ENCODE results near the gene SGK1. TPM values are rescaled to one million over a fixed set of nuclear protein-coding genes. Genes with fewer than 3 reads are reported as not detected.
"Not testable (repeated sequence)": the region's sequence is repeated elsewhere in the genome, so short reads cannot be mapped to it uniquely, and the experiment has no call there.

The SGK1 gene
- total RNA-seq, 5 donors from 2014 or later (not counting 1 experiment from before 2014, with no cell fraction given): 18.9 to 165 (median 37.1) TPM

DNA sequence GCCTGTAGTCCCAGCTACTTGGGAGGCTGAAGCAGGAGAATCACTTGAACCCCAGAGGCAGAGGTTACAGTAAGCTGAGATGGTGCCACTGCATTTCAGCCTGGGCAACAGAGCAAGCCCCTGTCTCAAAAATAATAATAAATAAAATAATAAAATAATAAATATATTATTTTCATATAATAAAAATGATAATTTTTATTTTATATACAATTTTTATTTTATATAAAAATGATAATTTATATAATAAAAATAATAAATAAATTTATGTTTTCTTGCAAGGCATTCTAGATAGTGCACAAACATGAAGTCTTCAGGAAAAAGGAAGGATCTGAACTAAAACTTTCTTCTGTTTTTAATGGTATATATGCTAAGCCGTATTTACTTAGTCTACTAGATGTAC lies 12.6 kb upstream of the SGK1 start:
- Histone ChIP-seq H3K27me3 (replicated peaks in 1 of 2; ENCODE audit: control insufficient read depth in 2 of 2, extremely low read depth in 1 of 2, insufficient read depth in 2 of 2, low read length in 1 of 2) (no peaks in the 10 kb centered on the region), H3K27ac (ENCODE audit: low read length) (no peak overlapping the region), H3K9me3 (no peaks in the 10 kb centered on the region), H3K4me3 (ENCODE audit: control insufficient read depth in 1 of 2, extremely low read depth in 1 of 2, low read length in 1 of 2) (no peak overlapping the region), H3K4me1 (ENCODE audit: control insufficient read depth in 1 of 2, extremely low read depth in 1 of 2, insufficient read depth in 2 of 2, low read length in 2 of 2) (peaks cover 0 to 4% of the 10 kb centered on the region in 2 experiments), H3K36me3 (ENCODE audit: control insufficient read depth in 2 of 2, extremely low read depth in 1 of 2, insufficient read depth in 1 of 2, low read length in 1 of 2) (no peaks in the 10 kb centered on the region)
- POLR2A ChIA-PET: no interaction called here
- WGBS (ENCODE audit: insufficient coverage): no CpG with 5 or more reads among the region's 1 CpG
- no peak overlapping the region for H3K4me3 Mint-ChIP-seq
- ATAC-seq (replicated peaks in 1 of 4) (no peak), DNase-seq (no peak)
- no peaks in the 10 kb centered on the region for H3K27me3 Mint-ChIP-seq
- no peaks in the 10 kb centered on the region for H3K4me1 Mint-ChIP-seq
- H3K36me3 Mint-ChIP-seq: peaks cover 3% of the 10 kb centered on the region
- H3K27ac Mint-ChIP-seq: no peak overlapping the region
- peaks cover 2 to 6% (median 3%) of the 10 kb centered on the region in 3 donors for H3K9me3 Mint-ChIP-seq
- CTCF ChIA-PET: no interaction called here

DNA sequence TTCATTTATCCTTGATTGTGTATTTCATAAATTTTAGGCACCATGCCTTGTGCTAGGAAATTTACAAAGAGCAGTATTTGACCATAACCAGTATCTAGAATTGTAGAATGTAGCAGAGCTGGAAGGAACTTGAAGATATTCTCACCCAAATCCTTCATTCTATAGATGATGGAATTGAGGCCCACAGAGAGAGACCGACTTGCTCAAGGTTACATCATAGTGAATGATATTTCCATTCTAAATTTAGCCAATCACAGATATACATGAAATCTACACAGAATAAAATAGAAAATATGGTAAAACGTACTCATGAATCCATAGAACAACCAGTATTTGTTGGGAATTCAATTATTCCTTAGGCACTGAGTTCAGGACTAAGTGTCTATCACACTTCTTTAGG lies 10.9 kb upstream of the SGK1 start:
- H3K36me3 Mint-ChIP-seq: peaks cover 3% of the 10 kb centered on the region
- no peaks in the 10 kb centered on the region for H3K27me3 ChIP-seq (replicated peaks in 1 of 2; ENCODE audit: control insufficient read depth in 2 of 2, extremely low read depth in 1 of 2, insufficient read depth in 2 of 2, low read length in 1 of 2)
- POLR2A ChIA-PET: interaction anchor here (0.6 to 1.1 kb wide), 3 partner anchors 39 to 195 kb away, joined by 3 to 8 read pairs (median 4); no protein-coding TSS in a partner anchor
- H3K9me3 ChIP-seq: no peaks in the 10 kb centered on the region
- H3K4me3 Mint-ChIP-seq: no peak overlapping the region
- H3K9me3 Mint-ChIP-seq: peaks cover 2 to 9% (median 3%) of the 10 kb centered on the region in 3 donors
- DNase-seq (no peak), ATAC-seq (replicated peaks in 1 of 4) (no peak)
- H3K4me3 ChIP-seq (ENCODE audit: control insufficient read depth in 1 of 2, extremely low read depth in 1 of 2, low read length in 1 of 2): no peak overlapping the region
- CTCF ChIA-PET: no interaction called here
- H3K27ac ChIP-seq (ENCODE audit: low read length): no peak overlapping the region
- H3K4me1 ChIP-seq (ENCODE audit: control insufficient read depth in 1 of 2, extremely low read depth in 1 of 2, insufficient read depth in 2 of 2, low read length in 2 of 2): peaks cover 0 to 4% of the 10 kb centered on the region in 2 experiments
- peaks cover 0 to 4% (median 0%) of the 10 kb centered on the region in 3 donors for H3K4me1 Mint-ChIP-seq
- no peaks in the 10 kb centered on the region for H3K27me3 Mint-ChIP-seq
- WGBS (ENCODE audit: insufficient coverage): no CpG with 5 or more reads among the region's 2 CpGs
- H3K27ac Mint-ChIP-seq: no peak overlapping the region
- no peaks in the 10 kb centered on the region for H3K36me3 ChIP-seq (ENCODE audit: control insufficient read depth in 2 of 2, extremely low read depth in 1 of 2, insufficient read depth in 1 of 2, low read length in 1 of 2)

DNA sequence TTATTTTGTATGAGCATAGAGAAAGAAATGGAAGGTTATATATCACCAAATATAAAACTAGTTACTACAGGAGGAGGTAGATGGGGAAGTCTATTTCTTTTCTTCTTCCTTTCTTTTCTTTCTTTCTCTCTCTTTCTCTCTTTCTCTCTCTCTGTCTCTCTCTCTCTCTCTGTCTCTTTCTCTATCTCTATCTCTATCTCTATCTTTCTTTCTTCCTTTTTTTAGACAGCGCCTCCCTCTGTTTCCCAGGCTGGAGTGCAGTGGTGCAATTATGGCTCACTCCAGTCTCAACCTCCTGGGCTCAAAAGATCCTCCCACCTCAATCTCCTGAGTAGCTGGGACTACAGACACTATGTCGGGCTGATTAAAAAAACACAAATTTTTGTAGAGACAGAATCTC lies 10.2 kb upstream of the SGK1 start:
- no peak overlapping the region for H3K4me3 Mint-ChIP-seq
- no peak for DNase-seq
- Histone ChIP-seq H3K4me1 (ENCODE audit: control insufficient read depth in 1 of 2, extremely low read depth in 1 of 2, insufficient read depth in 2 of 2, low read length in 2 of 2) (peaks cover 0 to 4% of the 10 kb centered on the region in 2 experiments), H3K4me3 (ENCODE audit: control insufficient read depth in 1 of 2, extremely low read depth in 1 of 2, low read length in 1 of 2) (no peak overlapping the region), H3K36me3 (ENCODE audit: control insufficient read depth in 2 of 2, extremely low read depth in 1 of 2, insufficient read depth in 1 of 2, low read length in 1 of 2) (no peaks in the 10 kb centered on the region), H3K27ac (ENCODE audit: low read length) (no peak overlapping the region), H3K27me3 (replicated peaks in 1 of 2; ENCODE audit: control insufficient read depth in 2 of 2, extremely low read depth in 1 of 2, insufficient read depth in 2 of 2, low read length in 1 of 2) (no peaks in the 10 kb centered on the region), H3K9me3 (no peaks in the 10 kb centered on the region)
- peaks cover 3% of the 10 kb centered on the region for H3K36me3 Mint-ChIP-seq
- no peaks in the 10 kb centered on the region for H3K27me3 Mint-ChIP-seq
- WGBS (ENCODE audit: insufficient coverage): 96% methylated on average over 2 of the region's 2 CpGs
- H3K27ac Mint-ChIP-seq: no peak overlapping the region
- ChIA-PET CTCF (no interaction called here), POLR2A (interaction anchor here (0.5 to 1.1 kb wide), 2 partner anchors 38 to 74 kb away, joined by 4 to 8 read pairs; no protein-coding TSS in a partner anchor)
- ATAC-seq (replicated peaks in 1 of 4): no peak
- peaks cover 2 to 9% (median 3%) of the 10 kb centered on the region in 3 donors for H3K9me3 Mint-ChIP-seq
- H3K4me1 Mint-ChIP-seq: peaks cover 0 to 5% (median 0%) of the 10 kb centered on the region in 3 donors

DNA sequence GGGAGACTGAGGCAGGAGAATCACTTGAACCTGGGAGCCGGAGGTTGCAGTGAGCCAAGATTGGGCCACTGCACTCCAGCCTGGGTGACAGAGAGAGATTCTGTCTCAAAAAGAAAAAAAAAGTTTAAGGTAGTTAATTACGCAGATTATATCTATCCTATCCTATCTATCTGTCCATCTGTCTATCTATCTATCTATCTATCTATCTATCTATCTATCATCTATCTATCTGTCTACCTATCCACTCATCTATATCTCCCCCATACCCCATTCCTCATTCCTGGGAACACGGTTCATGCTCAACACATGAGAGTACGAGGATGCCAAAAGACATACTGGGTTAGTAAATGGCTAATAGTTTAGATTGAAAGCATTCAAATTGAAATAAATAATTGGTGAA lies 8.3 kb upstream of the SGK1 start:
- ATAC-seq (replicated peaks in 1 of 4); H3K27ac Mint-ChIP-seq; H3K4me1 ChIP-seq (ENCODE audit: control insufficient read depth in 1 of 2, extremely low read depth in 1 of 2, insufficient read depth in 2 of 2, low read length in 2 of 2); H3K4me3 ChIP-seq (ENCODE audit: control insufficient read depth in 1 of 2, extremely low read depth in 1 of 2, low read length in 1 of 2); H3K36me3 ChIP-seq (ENCODE audit: control insufficient read depth in 2 of 2, extremely low read depth in 1 of 2, insufficient read depth in 1 of 2, low read length in 1 of 2); DNase-seq; H3K27me3 ChIP-seq (replicated peaks in 1 of 2; ENCODE audit: control insufficient read depth in 2 of 2, extremely low read depth in 1 of 2, insufficient read depth in 2 of 2, low read length in 1 of 2); H3K9me3 Mint-ChIP-seq; H3K27ac ChIP-seq (ENCODE audit: low read length); H3K27me3 Mint-ChIP-seq; H3K36me3 Mint-ChIP-seq; H3K9me3 ChIP-seq; H3K4me1 Mint-ChIP-seq; H3K4me3 Mint-ChIP-seq; POLR2A ChIA-PET; CTCF ChIA-PET: not testable (repeated sequence)
- 100% methylated on average over 1 of the region's 4 CpGs for WGBS (ENCODE audit: insufficient coverage)

DNA sequence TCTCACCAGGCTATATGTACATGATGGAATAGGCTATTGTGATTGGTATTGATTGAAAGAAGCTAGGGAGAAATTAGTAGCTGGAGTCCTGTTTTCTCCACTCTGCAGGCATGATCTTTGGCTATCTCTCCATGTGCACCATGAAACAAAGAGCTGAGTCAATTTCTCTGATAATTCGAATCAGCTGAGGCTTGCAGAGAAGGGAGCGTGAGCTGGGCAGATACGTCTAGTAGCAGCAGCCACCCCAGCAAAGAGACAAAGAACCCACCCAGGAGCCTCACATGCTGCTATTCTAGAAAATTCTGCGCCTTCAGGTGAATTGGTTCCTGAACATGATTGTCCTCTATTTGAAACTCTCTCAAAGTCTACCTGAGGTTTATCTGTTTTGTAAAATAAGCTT lies 6.9 kb upstream of the SGK1 start:
- no peaks in the 10 kb centered on the region for H3K36me3 ChIP-seq (ENCODE audit: control insufficient read depth in 2 of 2, extremely low read depth in 1 of 2, insufficient read depth in 1 of 2, low read length in 1 of 2)
- DNase-seq (no peak), ATAC-seq (replicated peaks in 1 of 4) (no peak)
- Mint-ChIP-seq H3K36me3 (peaks cover 5% of the 10 kb centered on the region), H3K4me3 (no peak overlapping the region), H3K27me3 (no peaks in the 10 kb centered on the region), H3K9me3 (peaks cover 2 to 14% (median 3%) of the 10 kb centered on the region in 3 donors), H3K27ac (no peak overlapping the region), H3K4me1 (peaks cover 0 to 5% (median 0%) of the 10 kb centered on the region in 3 donors)
- ChIA-PET CTCF (interaction anchor here in 1 of 2 donors (0.5 to 1.1 kb wide), 3 partner anchors 16 to 820 kb away, joined by 3 to 9 read pairs (median 3); no protein-coding TSS in a partner anchor), POLR2A (interaction anchor here in 1 of 2 donors (0.5 kb wide), 1 partner anchor 136 kb away, joined by 4 read pairs; no protein-coding TSS in a partner anchor)
- peaks cover 0 to 4% of the 10 kb centered on the region in 2 experiments for H3K4me1 ChIP-seq (ENCODE audit: control insufficient read depth in 1 of 2, extremely low read depth in 1 of 2, insufficient read depth in 2 of 2, low read length in 2 of 2)
- no peaks in the 10 kb centered on the region for H3K9me3 ChIP-seq
- H3K27ac ChIP-seq (ENCODE audit: low read length): no peak overlapping the region
- H3K27me3 ChIP-seq (replicated peaks in 1 of 2; ENCODE audit: control insufficient read depth in 2 of 2, extremely low read depth in 1 of 2, insufficient read depth in 2 of 2, low read length in 1 of 2): no peaks in the 10 kb centered on the region
- WGBS (ENCODE audit: insufficient coverage): 96% methylated on average over 3 of the region's 4 CpGs
- H3K4me3 ChIP-seq (ENCODE audit: control insufficient read depth in 1 of 2, extremely low read depth in 1 of 2, low read length in 1 of 2): no peak overlapping the region

DNA sequence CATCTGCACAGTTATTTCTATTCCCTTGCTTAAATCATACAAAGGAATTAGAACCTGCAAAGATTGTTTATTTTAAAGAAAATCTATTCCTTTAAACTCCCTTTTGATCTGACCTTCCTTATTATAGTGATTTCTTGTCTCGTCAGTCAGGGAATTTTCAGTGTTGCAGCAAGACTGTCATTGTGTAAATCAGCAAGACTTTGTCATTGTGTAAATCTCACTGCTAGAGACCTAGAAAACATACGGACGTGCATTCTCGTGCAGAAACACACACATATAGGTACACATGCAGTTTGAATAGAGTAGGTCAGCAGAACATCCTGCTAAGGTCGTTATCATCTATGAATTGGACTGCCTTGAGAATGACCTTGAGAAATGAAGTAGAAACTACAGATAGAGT lies 6.2 kb upstream of the SGK1 start:
- WGBS (ENCODE audit: insufficient coverage): 90% methylated on average over 2 of the region's 5 CpGs
- H3K27ac ChIP-seq (ENCODE audit: low read length): no peak overlapping the region
- Mint-ChIP-seq H3K9me3 (peaks cover 2 to 16% (median 3%) of the 10 kb centered on the region in 3 donors), H3K4me3 (no peak overlapping the region), H3K27ac (no peak overlapping the region), H3K36me3 (peaks cover 6% of the 10 kb centered on the region), H3K4me1 (peaks cover 0 to 5% (median 0%) of the 10 kb centered on the region in 3 donors), H3K27me3 (peaks cover 0 to 1% of the 10 kb centered on the region in 2 donors)
- ChIA-PET CTCF (interaction anchor here in 1 of 2 donors (1.1 kb wide), 1 partner anchor 16 kb away, joined by 3 read pairs; no protein-coding TSS in a partner anchor), POLR2A (no interaction called here)
- no peaks in the 10 kb centered on the region for H3K9me3 ChIP-seq
- no peaks in the 10 kb centered on the region for H3K27me3 ChIP-seq (replicated peaks in 1 of 2; ENCODE audit: control insufficient read depth in 2 of 2, extremely low read depth in 1 of 2, insufficient read depth in 2 of 2, low read length in 1 of 2)
- H3K4me3 ChIP-seq (ENCODE audit: control insufficient read depth in 1 of 2, extremely low read depth in 1 of 2, low read length in 1 of 2): no peak overlapping the region
- H3K4me1 ChIP-seq (ENCODE audit: control insufficient read depth in 1 of 2, extremely low read depth in 1 of 2, insufficient read depth in 2 of 2, low read length in 2 of 2): peaks cover 0 to 4% of the 10 kb centered on the region in 2 experiments
- ATAC-seq (replicated peaks in 1 of 4): no peak
- no peak for DNase-seq
- no peaks in the 10 kb centered on the region for H3K36me3 ChIP-seq (ENCODE audit: control insufficient read depth in 2 of 2, extremely low read depth in 1 of 2, insufficient read depth in 1 of 2, low read length in 1 of 2)

Data from T-cell (primary cell).